K562 (cell line): ENCODE measurements around the gene PSORS1C1. TPM values are rescaled to one million over a fixed set of nuclear protein-coding genes. Genes with fewer than 3 reads are reported as not detected.

Source experiments
- ARID4B ChIP-seq: sonication (generic); formaldehyde crosslinking; IDR thresholded peaks from 2 replicates; pipeline ENCODE4 v1.8.0; 2022; ENCODE audit warnings: mild to moderate bottlenecking, missing genetic modification reagents
- OTX1 ChIP-seq: fragments of 450-650 bp; formaldehyde crosslinking; IDR thresholded peaks from 2 replicates; pipeline ENCODE4 v1.4.0; 2022; ENCODE audit warnings: mild to moderate bottlenecking
- TEAD1 ChIP-seq, 2 experiments: fragments of 450-650 bp in 1 of 2; sonication (generic) in 1 of 2; formaldehyde crosslinking; IDR thresholded peaks; 2 replicates each; pipeline versions ENCODE4 v1.4.0 to v1.8.0; 2020 to 2022; ENCODE audit warnings: mild to moderate bottlenecking in 2 of 2, missing genetic modification reagents in 1 of 2
- ZBTB7A ChIP-seq: IDR thresholded peaks from 2 replicates; pipeline ENCODE4 v1.6.1; 2011; ENCODE audit warnings: low read depth, mild to moderate bottlenecking, low read length, moderate library complexity, borderline replicate concordance; ENCODE audit not compliant: control insufficient read depth
- ZNF384 ChIP-seq: IDR thresholded peaks from 2 replicates; pipeline ENCODE4 v1.6.1; 2012; ENCODE audit warnings: low read depth, low read length, improper control_type of control experiment
- polyA plus RNA-seq, 8 experiments: library from polyadenylated mRNA; depleted of rRNA in 4 of 8; stranded (reverse) in 5 of 8; unstranded in 3 of 8; fragments of >200 nt; fragmentation: Nextera tagmentation in 2 of 8; fragmentation: Illumina TruSeq in 1 of 8; extraction: Ambion mirVana in 2 of 8; extraction: Trizol in 1 of 8; gene quantifications; 2 replicates each; pipeline versions ENCODE4 v1.2.1 to v1.2.3, GENCODE V29; 2011 to 2014; ENCODE audit warnings: inconsistent platforms in 1 of 8, missing spikeins in 1 of 8
- total RNA-seq, 7 experiments: library from RNA; depleted of rRNA in 6 of 7; stranded (reverse); fragments of >200 nt in 6 of 7; fragmentation: Illumina TruSeq in 2 of 7; extraction: Trizol in 2 of 7; gene quantifications; 2 replicates each; pipeline versions ENCODE4 v1.2.1 to v1.2.3, GENCODE V29; 2011 to 2021; ENCODE audit warnings: low replicate concordance in 1 of 7
- TF ChIP-seq, protein P1 (sequence below), 2 experiments: fragments of 450-650 bp in 1 of 2; sonication (generic) in 1 of 2; formaldehyde crosslinking in 1 of 2; IDR thresholded peaks; 2 replicates each; pipeline versions ENCODE4 v1.7.1 to v1.9.0; 2016 to 2022; ENCODE audit warnings: inconsistent platforms in 1 of 2, mild to moderate bottlenecking in 1 of 2, missing genetic modification reagents in 1 of 2
- TF ChIP-seq, protein P2 (sequence below): sonication (generic); formaldehyde crosslinking; IDR thresholded peaks from 2 replicates; pipeline ENCODE4 v1.9.0; 2022; ENCODE audit warnings: mild to moderate bottlenecking, missing genetic modification reagents
- TF ChIP-seq, protein P3 (sequence below): fragments of 450-650 bp; formaldehyde crosslinking; IDR thresholded peaks from 2 replicates; pipeline ENCODE4 v1.4.0; 2022; ENCODE audit warnings: missing genetic modification characterization
- TF ChIP-seq, protein P4 (sequence below): fragments of 450-650 bp; IDR thresholded peaks from 2 replicates; pipeline ENCODE4 v1.6.1; 2016; ENCODE audit warnings: antibody characterized with exemption

Gene PSORS1C1
- total and polyA plus RNA-seq, 9 of the 15 experiments (the other 6 are each of a cell fraction or from before 2014, with no cell fraction given) = 0.11 TPM; not detected in 8

- TF ChIP-seq, protein P1, sequence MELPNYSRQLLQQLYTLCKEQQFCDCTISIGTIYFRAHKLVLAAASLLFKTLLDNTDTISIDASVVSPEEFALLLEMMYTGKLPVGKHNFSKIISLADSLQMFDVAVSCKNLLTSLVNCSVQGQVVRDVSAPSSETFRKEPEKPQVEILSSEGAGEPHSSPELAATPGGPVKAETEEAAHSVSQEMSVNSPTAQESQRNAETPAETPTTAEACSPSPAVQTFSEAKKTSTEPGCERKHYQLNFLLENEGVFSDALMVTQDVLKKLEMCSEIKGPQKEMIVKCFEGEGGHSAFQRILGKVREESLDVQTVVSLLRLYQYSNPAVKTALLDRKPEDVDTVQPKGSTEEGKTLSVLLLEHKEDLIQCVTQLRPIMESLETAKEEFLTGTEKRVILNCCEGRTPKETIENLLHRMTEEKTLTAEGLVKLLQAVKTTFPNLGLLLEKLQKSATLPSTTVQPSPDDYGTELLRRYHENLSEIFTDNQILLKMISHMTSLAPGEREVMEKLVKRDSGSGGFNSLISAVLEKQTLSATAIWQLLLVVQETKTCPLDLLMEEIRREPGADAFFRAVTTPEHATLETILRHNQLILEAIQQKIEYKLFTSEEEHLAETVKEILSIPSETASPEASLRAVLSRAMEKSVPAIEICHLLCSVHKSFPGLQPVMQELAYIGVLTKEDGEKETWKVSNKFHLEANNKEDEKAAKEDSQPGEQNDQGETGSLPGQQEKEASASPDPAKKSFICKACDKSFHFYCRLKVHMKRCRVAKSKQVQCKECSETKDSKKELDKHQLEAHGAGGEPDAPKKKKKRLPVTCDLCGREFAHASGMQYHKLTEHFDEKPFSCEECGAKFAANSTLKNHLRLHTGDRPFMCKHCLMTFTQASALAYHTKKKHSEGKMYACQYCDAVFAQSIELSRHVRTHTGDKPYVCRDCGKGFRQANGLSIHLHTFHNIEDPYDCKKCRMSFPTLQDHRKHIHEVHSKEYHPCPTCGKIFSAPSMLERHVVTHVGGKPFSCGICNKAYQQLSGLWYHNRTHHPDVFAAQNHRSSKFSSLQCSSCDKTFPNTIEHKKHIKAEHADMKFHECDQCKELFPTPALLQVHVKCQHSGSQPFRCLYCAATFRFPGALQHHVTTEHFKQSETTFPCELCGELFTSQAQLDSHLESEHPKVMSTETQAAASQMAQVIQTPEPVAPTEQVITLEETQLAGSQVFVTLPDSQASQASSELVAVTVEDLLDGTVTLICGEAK (IDR thresholded peaks at IDR 0.05) = peak; percentile 41; the same call in 1 of the 2 replicates
- TF ChIP-seq, protein P1 (CRISPR knock-in tag; IDR thresholded peaks at IDR 0.05) = no peak
- TF ChIP-seq, protein P2, sequence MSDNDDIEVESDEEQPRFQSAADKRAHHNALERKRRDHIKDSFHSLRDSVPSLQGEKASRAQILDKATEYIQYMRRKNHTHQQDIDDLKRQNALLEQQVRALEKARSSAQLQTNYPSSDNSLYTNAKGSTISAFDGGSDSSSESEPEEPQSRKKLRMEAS (CRISPR knock-in tag) = 0 out of 2 replicates have a peak, but pooled peaks have one; percentile 24
- TF ChIP-seq TEAD1 (CRISPR knock-in tag; IDR thresholded peaks at IDR 0.05) (no peak), OTX1 (CRISPR knock-in tag) (0 out of 2 replicates have a peak, but pooled peaks have one; percentile 71), ZNF384 (no peak), ZBTB7A (peak; percentile 76), ARID4B (CRISPR knock-in tag) (0 out of 2 replicates have a peak, but pooled peaks have one; percentile 27)
- TF ChIP-seq, protein P3, sequence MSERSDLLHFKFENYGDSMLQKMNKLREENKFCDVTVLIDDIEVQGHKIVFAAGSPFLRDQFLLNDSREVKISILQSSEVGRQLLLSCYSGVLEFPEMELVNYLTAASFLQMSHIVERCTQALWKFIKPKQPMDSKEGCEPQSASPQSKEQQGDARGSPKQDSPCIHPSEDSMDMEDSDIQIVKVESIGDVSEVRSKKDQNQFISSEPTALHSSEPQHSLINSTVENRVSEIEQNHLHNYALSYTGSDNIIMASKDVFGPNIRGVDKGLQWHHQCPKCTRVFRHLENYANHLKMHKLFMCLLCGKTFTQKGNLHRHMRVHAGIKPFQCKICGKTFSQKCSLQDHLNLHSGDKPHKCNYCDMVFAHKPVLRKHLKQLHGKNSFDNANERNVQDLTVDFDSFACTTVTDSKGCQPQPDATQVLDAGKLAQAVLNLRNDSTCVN (CRISPR knock-in tag) = peak; percentile 84; the same call in 1 of the 2 replicates
- TF ChIP-seq, protein P4, sequence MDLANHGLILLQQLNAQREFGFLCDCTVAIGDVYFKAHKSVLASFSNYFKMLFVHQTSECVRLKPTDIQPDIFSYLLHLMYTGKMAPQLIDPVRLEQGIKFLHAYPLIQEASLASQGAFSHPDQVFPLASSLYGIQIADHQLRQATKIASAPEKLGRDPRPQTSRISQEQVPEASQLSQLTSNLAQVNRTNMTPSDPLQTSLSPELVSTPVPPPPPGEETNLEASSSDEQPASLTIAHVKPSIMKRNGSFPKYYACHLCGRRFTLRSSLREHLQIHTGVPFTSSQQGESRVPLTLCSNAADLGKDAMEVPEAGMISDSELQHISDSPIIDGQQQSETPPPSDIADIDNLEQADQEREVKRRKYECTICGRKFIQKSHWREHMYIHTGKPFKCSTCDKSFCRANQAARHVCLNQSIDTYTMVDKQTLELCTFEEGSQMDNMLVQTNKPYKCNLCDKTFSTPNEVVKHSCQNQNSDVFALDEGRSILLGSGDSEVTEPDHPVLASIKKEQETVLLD = no peak
Measured at GRCh38 chr6:31157513-31158139, 43.0 kb downstream of the PSORS1C1 start, which contains the start of gene CCHCR1 (continued).
